HT1080 (cell line): Measurements from ENCODE around the gene ERN1. TPM values are rescaled to one million over a fixed set of nuclear protein-coding genes. Genes with fewer than 3 reads are reported as not detected.

ENCODE experiments used
- DNase-seq: peaks from one replicate; pipeline ENCODE4 v3.0.0-alpha.2; 2015; ENCODE audit warnings: low read depth
- small RNA-seq: library from RNA; depleted of rRNA; stranded (forward); fragments of <200 nt; gene quantifications from one replicate; pipeline ENCODE3, GENCODE V24; 2014
- total RNA-seq: library from RNA; depleted of rRNA; stranded (reverse); fragments of >200 nt; shearing (Covaris generic); gene quantifications from 2 replicates; pipeline ENCODE4 v1.2.3, GENCODE V29; 2014; rRNA removed

Gene ERN1
- total RNA-seq, 1 experiment from 2014 or later, result 2.5 TPM

DNA sequence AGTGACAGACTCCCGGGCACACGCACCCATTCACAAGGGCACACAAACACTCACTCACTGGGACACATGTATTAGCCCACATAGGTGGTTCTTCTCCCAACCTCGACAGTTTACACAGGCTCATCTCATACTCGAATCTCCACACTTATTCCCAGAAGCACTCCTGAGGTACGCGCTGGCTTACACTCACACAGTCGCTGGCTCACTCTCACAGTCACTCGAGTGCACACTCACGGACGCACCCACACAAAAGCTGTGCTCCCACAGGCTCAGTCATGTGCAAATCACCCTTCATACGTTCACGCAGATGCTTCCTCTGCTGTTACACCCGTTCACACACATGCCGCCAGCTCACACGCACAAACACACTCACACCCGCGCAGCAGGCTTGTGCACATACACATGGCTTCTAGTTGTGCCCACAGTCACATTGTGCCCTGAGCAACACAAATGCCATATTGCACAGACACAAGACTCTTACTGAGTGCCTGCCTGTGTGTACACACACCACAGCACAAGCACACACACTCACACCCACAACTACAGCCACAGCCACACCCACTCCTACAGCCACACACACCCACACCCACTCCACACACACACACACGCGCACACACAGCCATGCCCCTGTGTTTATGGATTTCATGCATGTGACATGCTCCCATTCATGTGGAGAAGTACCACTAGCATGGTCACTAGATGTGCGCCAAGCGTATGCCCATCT, 140.2 kb downstream of the ERN1 start:
- DNase-seq, result no peak

Small RNA genes within 50 kb of the gene (small RNA-seq; reads per million reads assigned to genes)
- gene SNORD104, result 184,342 reads per million, percentile 100 among the genes with 10 or more reads in this experiment

Other genes with a start within 250 kb of the ERN1 start
- not detected in 2 replicates for gene GH2, start 248.2 kb downstream of the ERN1 start, total RNA-seq
- not detected in 2 replicates for gene CSH1, start 233.6 kb downstream of the ERN1 start, total RNA-seq
- gene CSHL1, start 218.9 kb downstream of the ERN1 start, total RNA-seq, result not detected in 2 replicates
- gene GH1, start 211.3 kb downstream of the ERN1 start, total RNA-seq, result not detected in 2 replicates
- 0.10 and 0.33 TPM in 2 replicates for gene CD79B, start 197.8 kb downstream of the ERN1 start, total RNA-seq
- gene SCN4A, start 157.2 kb downstream of the ERN1 start, total RNA-seq, result not detected in 2 replicates
- 0.08 and 0.47 TPM in 2 replicates for gene PRR29, start 131.8 kb downstream of the ERN1 start, total RNA-seq
- 8.2 and 9.5 TPM in 2 replicates for gene ICAM2, start 109.5 kb downstream of the ERN1 start, total RNA-seq
- gene TEX2, start 133.1 kb upstream of the ERN1 start, total RNA-seq, result 15.0 and 15.2 TPM in 2 replicates